Nucleus accumbens (tissue), 56 donors: ENCODE measurements around the gene BRI3.
"Not testable (repeated sequence)": the region's sequence is repeated elsewhere in the genome, so short reads cannot be mapped to it uniquely, and the experiment has no call there.

ENCODE experiments used
- DNase-seq, 56 donors: peaks; one replicate each; lab custom pipeline; 2025; lab: John Stamatoyannopoulos, UW

Gene BRI3

GRCh38 chr7:98303176-98303865, 21.8 kb downstream of the BRI3 start:
- no peak for DNase-seq

DNA sequence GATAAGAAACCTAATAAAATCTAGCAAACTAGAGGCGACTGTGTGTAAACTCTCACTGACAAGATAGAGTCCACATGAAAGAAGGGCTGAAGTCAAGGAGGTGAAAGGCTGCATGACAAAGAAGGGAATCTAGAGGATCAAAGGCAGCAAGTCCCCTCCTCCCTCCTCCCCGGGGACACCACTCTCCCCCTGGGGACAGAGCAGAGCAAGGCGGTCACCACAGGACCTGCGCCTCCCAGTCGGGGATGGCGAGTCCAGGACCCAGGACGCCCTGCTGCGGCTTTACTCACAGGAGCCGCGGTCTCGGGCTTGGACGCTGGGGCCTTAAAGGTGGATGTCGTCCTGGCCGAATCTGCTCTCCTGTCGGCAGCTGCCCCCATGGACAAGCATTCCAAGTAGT, 22.4 kb downstream of the BRI3 start:
- DNase-seq: no peak

DNA sequence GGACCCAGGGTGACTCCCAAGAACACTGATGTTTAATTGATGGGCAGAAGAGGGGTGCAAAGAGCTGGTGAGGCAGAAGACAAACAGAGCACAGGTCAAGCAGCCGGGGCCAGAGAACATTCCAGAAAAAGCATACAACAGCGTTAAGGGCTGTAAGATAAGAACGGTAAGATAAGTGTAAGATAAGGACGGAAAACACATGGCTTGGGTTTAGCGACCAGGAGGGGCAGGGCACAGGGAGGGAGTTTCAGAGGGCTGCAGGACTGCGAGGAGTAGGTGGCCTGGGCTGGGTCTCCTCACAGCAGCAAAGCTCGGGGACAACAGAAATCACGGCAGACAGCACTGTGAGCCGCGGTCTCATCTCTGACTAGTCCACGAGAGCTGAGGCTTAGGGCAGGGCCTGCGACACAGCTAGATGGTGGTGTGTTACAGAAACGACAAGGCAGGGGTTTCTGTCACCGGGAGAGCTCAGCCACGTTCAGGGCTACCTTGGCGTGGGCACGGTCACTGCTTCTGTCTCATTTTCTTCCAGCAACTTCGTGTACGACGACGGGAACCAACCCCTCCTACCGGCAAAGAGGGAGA, 24.6 kb downstream of the BRI3 start:
- no peak for DNase-seq

DNA sequence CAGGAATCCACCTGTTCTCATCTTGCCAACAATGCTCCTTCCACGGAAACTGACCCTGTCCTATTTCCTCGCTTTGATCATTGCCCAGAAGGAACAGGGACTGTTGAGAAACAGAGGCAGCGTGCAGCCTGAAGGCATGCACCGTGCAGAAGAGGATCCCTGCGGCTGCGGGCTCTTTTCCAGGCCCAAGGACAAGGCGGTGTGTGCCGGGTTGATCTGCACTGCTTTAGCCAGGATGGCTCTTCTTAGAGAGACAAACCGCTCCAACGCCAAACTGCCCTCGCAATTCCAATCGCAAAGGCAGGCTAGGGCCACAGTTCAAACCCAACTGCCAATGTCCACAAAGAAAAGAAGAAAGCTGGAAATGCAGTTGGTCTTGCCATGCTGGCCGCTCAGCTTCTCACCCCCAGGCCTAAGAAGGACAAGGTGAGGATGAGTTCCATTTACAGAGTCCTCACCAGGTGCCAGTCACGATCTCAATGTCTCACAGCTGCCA, 26.5 kb downstream of the BRI3 start:
- DNase-seq: no peak

GRCh38 chr7:98309566-98309965, 28.1 kb downstream of the BRI3 start:
- DNase-seq: no peak

- no peak for DNase-seq
Observed at GRCh38 chr7:98312201-98312600, 30.7 kb downstream of the BRI3 start.

GRCh38 chr7:98314469-98314868, 33.0 kb downstream of the BRI3 start:
- no peak for DNase-seq

DNA sequence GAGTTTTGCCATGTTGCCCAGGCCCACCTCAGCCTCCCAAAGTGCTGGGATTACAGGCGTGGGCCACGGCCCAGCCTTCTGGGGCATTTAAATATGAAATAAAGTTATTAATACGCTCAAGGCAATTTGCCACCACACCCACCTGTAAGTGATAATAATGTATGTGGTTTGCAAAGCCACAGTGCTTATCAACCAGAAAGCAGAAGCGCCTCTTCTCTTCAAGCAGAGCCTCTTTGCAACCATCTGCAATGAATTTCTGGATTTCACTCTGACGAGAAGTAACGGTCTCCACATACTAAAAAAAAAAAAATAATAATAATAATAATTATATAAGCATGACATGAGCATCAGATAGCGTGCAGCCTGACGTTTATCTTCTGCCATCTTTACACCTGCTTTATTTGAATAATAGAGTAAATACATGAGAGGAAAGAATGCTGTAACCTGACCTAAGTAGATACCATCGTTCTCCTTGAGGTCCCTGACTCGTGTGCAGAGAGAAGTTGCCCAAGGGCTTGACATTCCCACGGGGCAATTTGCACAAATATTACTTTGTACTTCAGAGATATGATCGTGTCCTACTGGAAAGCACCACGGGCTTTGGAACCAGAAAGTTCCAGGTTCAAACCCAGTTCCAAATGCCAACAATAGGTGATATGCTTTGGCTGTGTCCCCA, 34.0 kb downstream of the BRI3 start:
- DNase-seq: no peak

DNA sequence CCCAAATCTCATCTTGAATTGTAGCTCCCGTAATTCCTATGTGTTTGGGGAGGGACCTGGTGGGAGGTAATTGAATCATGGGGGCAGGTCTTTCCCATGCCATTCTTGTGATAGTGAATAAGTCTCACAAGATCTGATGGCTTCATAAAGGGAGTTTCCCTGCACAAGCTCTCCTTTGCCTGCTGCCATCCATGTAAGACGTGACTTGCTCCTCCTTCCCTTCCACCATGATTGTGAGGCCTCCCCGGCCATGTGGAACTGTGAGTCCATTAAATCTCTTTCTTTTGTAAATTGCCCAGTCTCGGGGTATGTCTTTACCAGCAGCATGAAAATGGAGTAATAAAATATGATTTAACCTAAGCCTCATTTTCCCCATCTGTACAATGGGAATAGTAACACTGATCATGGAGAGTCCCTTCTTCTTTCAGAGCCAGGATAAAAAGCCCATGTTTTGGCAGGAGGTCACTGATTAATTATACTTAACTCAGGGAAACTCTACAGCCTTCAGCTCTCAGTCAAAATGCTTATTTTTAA, 34.6 kb downstream of the BRI3 start:
- not testable (repeated sequence) for DNase-seq

DNA sequence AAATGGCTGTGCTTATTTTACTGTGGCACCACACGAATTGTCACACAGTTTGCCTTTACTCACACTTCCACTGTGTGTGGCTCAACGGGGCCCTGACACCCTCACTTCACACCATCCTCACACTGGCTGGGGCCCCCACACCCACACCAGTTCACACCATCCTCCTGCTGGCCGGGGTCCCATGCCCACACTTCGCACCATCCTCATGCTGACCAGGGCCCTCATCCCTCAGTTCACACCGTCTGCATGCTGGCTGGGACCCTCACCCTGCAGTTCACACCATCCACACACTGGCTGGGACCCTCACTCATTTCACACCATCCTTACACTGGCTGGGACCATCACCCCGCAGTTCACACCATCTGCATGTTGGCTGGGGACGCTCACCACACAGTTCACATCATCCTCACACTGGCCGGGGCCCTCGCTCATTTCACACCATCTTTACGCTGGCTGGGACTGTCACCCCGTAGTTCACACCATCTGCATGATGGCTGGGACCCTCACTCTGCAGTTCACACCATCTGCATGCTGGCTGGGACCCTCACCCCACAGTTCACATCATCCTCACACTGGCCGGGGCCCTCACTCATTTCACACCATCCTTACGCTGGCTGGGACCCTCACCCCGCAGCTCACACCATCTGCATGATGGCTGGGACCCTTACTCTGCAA, 36.0 kb downstream of the BRI3 start:
- DNase-seq: no peak

DNA sequence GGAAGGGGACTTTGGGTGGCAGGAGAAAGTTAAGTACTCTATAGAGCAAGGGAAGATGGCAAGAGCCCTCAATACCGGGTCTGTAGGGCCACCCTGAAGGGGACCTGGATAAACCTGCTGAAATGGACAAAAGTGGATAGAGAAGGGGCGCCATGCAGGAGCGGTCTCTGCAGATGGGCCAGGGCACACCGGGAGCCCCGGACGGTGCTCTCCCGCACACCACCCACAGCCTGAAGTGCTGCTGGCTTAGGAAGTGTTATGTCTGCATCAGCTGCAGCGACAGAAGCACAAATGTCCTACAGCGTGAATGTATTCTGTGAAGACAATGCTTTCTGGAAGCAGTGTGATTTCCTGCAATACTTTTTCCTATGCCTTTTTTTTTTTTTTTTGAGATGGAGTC, 37.7 kb downstream of the BRI3 start:
- DNase-seq: no peak

- DNase-seq: no peak
Observed at GRCh38 chr7:98321301-98321700, 39.8 kb downstream of the BRI3 start.

DNA sequence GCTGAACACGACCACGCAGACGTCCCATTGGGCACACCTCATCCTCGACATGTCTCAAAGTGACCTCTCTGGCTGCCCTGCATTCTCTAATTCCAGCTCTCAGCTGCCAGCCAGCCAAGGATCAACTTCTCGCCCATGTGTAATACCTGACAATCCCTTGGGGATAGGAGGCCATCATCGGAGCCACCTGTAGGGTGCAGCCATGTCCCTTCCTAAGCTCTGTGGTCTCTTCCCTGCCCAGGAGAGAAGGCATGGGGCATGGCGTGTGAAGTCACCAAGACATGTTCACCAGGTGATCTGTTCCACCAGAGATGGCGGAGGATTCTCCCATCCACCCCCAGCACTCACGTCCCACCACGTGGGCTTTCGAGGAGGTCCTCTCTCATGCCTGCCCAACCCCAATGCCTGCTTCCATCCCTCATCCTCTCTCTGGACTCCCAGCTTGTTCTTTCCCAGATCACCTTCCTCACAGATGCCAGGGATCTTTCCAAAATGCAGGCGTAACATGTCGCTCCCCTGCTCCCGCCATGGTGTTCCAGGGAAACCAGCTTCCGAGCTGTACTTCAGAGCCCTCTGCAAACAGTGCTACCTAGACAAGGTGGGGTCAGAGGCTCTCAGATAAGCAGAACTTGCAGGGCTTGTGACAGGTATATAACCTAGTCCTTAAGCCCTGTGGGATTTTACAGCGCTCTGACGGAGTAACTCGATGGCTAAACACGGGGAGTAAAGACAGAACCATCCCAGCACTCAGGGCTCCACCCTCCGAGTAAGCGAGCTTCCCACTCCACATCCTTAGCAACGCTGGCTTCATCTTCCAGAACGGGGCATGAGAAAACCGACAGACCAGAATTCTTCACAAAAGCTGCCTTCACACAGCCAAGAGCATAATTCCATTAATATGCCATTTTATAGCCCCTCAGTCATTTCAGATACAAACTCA, 41.1 kb downstream of the BRI3 start:
- peak in 2 of 56 donors; percentile 2 to 24 for DNase-seq

- peak in 3 of 56 donors; percentile 1 to 8 (median 4) for DNase-seq
Observed at GRCh38 chr7:98323597-98324322, 42.3 kb downstream of the BRI3 start.

- peak in 9 of 56 donors; percentile 10 to 48 (median 19) for DNase-seq
Observed at GRCh38 chr7:98324782-98325181, 43.3 kb downstream of the BRI3 start.

- no peak for DNase-seq
Observed at GRCh38 chr7:98329100-98329790, 47.8 kb downstream of the BRI3 start.

- no peak for DNase-seq
Observed at GRCh38 chr7:98329791-98330373, 48.4 kb downstream of the BRI3 start.

- DNase-seq: no peak
Observed at GRCh38 chr7:98330926-98331529, 49.5 kb downstream of the BRI3 start.
